Stimulated activated CD4-positive, alpha-beta T cell treated with anti-CD3 and anti-CD28 coated beads, Interleukin-15, amount 100 ng/mL, for 24 hours (primary cell): Measurements from ENCODE around the gene ZNF148.

Experiments
- DNase-seq: peaks from one replicate; pipeline ENCODE4 v3.0.0-alpha.2; 2020

ZNF148 gene

DNA sequence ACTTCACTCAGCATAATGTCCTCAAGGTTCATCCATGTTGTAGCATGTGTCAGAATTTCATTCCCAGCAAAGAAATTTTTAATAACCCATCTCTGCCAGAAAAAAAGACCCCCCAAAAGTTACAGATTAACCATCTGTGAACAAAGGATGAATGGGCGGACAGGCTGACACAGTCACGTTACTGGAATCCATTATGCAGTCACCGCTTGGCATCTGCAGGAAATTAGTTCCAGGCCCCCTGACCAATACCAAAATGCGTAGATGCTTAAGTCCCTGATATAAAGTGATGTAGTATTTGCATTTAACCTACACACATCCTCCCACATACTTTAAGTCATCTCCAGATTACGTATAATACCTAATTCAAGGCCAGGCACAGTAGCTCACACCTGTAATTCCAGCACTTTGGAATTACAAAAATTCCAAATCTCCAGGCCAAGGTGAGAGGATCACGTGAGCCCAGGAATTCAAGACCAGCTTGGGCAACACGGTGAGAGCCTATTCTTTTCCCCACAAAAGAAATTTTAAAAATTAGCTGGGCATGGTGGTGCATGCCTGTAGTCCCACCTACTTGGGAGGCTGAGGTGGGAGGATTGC, 161.1 kb downstream of the ZNF148 start:
- DNase-seq, result no peak

DNA sequence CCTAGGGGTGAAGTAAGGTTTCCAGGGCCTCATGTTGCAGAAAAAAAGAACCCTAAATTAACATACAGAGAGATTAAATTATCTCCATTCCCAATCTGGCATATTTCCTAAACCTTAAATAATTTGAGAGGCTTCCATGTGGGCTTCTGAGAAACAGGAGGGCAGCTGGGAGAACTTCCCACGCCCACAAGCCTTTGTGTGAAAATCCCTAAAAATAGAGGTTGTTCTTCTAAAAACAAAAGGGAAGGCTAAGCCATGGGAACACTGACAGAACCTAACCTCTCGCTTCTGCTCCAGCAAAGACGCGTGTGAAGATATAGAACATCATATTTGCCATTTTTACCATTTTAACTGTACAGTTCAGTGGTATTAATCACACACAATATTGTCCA, 161.8 kb downstream of the ZNF148 start:
- DNase-seq, result no peak

DNA sequence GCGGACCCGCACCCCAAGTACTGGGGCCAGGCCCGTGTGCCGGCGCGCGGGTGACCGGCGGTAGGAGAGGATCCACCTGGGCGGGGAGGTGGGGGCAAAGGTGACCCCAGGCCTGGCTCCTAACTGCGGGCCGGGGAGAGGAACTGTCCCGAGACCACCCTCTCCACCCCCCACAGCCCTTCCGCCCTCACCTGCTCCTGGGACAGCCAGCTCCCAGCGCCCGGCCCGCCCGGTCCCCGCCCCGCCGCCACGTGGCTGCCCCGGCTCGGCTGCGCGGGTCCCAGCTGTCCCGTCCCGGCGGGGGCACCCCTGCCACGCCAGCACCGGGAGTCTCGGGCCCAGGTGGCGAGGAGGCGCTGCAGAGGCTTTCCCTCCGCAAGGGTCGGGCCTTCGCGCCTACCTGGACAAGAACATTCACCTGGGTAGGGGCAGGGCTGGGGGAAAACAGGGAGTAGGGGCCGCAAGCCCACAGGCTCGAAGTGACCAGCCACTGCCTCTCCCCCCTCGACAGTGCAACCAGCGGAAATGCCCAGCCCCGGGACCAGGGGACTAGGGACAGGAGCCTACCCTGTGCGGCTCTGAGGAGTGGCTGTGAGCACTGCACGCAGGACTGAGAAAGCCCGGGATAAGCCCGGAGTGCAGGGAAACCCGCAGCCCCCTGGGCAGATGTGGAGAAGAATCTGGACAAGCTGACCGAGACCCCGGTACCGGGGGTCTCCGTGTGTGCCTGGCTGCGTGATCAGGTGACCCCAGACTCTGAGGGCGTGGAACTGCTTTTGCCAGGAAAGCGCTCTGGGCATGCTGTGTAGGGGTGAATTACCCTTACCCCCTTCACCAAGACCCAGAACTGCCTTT, 162.4 kb downstream of the ZNF148 start, which contains the start of gene SLC12A8:
Gene SLC12A8, minus strand, starts transcription at position 240 of the 855 bp plus-strand sequence. CDS start 1,399 bp downstream, outside the sequence.
- peak; percentile 22 for DNase-seq

DNA sequence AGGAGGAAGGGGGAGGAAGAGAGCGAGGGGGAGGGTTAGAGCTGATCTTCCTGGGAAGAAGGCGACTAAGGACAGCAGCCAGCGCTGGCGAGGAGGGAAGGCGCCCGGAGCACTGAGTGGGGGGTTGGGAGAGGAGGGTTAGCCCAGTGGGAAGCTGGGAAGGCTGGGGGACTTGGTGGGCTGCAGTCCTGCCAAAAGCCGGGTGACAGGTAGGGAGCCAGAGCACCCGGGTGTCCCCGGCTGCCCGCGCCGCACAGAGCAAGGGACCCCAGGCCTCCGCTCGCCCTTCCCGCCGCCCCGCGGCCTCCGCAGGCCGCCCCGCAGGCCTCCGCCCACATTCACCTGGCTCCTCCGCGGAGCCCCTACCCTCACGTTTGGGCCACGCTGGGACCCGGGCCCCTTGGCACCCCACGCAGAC, 163.0 kb downstream of the ZNF148 start:
- DNase-seq, result no peak

DNA sequence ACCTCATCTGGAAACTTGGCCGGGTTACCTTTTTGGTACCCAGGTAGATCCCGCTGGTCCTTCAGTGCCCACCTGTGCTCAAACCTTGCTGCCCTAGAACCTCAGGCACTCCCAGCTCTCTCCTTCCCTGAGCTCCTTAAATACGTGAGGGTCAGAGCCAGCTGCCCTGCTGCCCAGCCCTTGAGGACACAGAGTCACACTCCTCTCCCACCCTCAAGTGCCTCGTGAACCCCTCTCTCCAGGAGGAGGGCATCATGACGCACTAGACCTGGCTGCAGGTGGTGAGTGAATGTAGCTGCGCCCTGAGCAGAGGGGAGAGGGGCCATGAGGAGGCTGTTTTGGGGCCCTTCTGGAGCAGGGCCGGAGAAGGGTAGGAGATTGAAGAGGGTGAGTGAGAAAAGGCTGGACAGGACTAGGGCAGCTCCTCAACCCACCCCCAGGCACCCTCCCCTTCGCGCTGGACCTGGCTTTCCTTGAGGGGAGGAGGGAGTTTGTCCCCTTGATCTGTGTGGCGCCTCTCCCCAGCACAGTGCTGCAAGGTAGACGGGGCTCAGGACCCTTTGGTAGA, 163.5 kb downstream of the ZNF148 start:
- DNase-seq, result no peak

DNA sequence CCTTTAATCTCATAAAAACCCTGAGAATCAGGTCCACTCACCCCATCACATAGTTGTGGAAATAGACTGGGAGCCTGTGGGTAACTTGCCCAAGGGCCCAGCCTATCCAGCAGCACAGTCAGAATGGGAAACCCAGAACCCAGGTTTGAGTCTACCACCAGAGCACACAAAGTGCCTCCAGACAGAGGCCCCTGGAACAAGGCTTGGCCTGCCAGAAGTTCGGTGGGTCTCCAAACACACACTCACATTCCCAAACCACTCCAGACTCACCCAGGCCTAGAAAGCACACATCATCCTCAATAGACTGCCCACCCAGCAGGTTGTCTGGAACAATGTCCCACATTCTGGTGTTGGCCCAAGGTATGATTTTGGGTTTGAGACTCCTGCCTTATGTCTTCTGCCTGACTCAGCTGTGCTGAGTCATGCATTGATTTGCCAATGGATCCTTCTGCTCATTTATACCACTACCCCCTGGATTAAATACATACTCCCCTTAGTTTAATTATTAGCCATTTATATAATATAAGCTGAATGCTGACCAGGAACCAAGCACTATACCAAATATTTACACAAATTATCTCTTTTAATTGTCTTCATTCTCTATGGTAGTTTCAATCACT, 167.1 kb downstream of the ZNF148 start:
- no peak for DNase-seq

DNA sequence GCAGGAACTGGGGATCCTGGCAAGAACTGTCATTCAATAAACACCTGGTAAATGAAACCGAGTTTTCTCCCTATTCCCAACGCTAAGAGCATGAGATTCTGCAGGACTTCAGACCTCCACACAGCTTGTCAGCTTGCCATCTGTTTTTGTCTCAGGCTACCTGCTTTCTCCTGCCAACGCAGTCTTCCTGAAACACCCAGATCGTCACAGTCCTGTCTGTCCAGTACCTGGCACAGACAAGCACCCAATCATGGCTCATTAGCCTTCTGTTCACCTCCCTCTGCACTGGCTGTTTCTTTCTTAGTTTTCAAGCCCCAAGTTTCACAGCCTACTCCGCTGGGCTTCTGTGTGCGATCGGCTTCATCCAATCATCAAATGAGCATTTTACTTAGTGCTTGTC, 167.6 kb downstream of the ZNF148 start:
- DNase-seq, result no peak

DNA sequence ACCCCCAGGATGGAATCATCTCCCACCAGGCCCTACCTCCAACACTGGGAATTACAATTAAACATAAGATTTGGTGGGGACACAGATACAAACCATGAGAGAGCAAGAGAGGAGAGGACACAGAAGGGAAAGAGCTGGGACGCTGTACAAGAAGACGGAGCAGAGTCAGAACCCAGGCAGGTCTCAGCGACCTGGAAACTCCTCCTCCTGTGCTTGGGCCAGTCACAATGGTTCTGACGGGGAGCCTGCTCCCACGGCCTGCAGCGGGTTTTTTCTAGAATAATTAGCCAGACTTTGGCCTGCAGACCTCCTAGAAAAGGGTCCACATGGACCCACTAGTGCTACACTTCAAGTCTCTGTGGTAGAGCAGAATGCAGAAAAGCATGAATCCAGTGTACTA, 168.2 kb downstream of the ZNF148 start:
- DNase-seq, result no peak

DNA sequence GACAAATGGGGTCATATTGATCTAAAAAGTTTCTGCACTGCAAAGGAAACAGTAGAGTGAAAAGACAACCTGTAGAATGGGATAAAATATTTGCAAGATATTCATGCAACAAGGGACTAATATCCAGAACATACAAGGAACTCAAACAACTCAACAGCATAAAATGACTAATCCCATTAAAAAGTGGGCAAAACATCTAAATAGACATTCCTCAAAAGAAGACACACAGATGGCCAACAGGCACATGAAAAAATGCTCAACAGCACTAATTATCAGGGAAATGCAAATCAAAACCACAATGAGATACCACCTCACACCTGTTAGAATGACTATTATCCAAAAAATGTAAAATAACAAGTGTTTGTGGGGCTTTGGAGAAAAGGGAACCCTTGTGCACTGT, 171.4 kb downstream of the ZNF148 start:
- DNase-seq, result no peak

DNA sequence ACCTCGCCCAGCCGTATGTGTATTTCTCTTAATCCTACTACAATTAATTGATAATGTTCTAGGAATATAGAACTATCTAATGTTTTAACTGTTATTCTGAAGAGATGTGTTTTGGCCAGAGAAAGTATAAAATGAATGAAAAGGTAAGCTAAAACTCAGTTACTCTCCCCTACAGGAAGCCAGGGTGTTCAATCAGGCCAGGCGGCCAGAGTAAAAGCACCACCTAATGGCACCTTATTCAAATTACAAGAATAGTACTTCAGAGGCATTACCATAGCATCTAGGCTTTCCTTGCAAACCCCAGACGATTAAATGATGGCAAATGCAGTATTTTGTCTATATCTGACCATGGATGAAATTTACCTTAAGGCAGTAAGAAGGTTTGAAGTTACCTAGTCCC, 172.9 kb downstream of the ZNF148 start:
- no peak for DNase-seq

DNA sequence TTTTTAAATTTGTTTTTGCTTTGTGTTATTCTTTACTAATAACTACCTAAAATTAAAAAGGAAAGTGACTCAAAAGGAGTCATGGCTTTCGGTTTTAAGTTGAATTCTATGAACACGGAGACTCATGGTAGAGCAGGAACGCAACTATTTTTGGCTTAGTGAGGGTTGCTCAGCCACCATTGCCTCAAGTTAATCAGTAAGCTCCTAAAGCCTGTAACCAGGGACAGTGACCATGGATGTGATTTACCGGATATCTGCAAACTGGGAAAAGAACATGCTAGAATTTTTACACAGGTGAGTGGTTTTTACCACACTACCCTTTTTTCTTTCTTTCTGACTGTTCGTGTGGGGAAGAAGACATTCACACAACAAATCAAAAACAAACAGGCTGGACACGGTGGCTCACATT, 174.4 kb downstream of the ZNF148 start:
- no peak for DNase-seq

DNA sequence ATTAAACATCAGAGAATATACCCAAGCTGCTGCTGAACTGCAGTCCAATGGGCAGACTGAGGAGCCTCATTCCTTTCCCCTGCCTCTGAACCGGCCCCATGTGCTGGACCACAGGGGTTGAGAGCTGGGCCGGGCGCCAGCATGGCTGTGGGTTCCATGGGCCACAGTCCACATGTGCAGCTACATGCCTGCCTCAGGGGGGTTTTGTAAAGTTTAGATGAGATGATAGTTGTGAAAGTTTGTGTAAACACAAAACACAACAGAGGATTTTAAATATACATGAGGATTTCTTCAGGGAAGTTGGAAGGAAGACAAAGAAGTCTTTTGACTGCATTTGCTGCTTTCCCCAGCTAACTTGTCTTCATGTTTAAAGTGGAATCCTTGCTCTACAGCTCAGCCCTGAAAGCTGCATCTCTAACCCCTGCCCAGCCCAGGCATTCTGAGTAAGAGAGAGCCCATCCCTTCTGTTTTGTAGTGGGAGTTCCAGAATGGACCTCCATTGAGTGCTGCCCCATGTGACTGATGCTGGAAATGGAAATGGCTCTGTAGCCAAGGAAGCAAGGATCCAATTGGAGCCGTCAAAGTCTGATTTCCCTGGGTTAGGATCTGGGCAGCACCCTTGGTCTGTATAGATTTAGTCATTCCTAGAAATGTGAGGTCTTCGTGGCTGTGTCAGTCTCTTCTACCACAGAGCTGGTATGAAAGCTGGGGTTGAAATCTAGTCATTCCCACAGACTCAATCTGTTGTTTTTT, 180.1 kb downstream of the ZNF148 start:
- DNase-seq, result no peak

DNA sequence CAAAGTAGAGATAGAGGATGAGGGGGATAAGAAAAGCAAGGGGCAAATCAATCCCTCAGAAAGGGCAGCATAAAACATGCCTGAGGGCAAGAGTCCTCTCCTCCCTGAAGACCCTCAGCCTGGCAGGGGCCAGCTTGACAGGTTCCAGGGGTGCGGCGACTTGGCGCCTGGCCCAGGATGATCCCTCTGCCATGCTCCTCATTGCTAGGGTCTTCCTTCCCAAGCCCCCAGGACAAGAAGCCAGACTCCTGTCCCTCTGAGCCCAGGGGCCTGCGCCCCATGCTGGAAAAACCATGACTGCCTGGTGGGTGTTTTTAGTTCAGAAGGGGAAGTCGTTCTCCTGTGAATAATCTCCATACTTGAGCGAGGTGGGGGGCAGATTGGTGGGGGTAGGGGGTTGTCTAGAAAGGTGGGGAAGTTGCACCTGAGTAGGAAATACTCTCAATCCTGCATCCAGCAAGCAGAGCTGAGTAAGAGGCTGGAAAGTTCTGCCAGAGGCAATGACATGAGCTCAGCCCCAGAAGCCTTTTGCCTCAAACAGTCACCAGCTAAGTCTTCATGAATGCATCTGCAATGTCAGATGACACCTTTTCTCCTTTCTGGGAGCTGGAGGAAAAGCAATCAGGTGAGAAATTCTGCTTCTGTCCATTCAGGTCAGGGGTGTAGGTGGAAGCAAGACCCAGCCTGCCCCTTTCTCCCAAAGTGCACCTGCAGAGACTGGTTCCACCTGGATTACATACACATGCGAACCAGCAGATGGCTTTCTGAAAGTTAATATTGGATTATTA, 180.9 kb downstream of the ZNF148 start:
- no peak for DNase-seq

DNA sequence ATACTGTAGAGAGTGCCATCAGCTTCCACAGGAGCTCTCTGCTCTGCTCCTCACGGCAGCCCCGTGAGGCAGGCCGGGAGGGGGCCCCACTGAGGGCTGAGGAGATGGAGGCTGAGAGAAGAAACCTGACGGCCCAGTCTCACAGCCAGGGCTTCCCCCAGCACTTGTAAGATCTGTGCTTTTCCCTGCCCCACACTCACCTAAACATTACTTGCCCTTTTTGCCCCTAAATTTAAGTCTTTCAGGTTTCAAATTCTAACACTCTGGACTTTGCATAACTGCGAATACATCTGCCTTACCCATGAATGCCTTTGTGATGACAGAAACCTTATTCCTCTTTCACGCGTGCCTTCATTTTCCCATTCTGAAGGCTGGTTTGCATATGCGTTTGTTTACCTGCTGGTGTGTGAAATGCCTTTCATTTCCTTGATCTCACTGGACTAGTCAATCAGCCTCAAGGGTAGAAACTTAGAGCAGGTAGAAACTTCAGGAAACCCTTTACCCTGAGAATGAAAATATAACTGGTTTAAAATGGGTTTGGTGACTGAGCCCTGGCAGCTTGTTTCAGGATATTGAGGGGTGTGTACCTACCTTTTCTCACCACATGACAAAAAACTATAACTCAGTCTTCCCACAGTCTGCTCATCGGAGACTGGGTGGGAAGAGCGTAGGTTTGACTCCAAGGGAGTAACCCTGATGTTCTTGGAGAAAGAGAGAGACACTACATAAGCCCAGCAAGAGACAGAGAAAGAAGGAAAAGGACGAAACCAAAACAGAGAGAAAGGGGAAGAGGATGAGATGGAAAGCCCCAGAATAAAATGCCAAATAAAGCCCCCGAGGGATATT, 182.7 kb downstream of the ZNF148 start:
- no peak for DNase-seq

DNA sequence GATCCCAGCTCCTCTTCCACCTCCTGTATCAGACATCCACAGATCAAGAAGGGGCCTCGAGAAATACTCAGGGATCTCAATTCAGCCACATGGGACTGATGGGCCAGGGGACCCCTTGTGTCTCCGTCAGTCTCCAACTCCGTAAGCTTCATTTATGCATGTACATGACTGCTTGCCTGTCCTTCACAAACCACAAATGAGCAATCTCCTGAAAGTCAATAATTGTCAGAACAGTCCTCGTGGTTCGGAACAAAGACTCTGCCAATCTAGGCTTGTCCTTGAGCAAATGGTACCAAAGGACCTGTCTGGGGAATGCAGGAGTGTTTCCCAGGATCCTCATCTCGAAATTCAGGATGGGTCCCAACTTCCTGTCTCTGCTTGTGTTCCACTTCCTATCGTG, 183.4 kb downstream of the ZNF148 start:
- no peak for DNase-seq

DNA sequence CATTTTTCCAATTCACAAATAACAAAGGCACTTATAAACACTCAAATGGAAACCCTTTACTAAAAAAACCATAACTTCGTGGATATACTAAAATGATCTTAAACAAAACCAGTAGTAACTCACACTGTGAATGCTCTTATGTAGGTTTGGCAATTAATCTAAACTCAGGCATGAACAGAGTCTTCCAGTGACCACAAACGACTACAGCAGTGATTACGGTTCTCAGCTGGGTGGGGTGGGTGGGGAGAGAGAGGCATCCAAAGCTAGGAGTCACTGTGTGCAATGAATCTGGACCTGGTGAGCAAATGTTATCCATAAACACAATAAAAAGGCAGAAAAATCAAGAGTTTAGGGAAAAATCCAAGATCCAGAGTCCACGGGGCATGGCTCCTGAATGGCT, 183.9 kb downstream of the ZNF148 start:
- no peak for DNase-seq

DNA sequence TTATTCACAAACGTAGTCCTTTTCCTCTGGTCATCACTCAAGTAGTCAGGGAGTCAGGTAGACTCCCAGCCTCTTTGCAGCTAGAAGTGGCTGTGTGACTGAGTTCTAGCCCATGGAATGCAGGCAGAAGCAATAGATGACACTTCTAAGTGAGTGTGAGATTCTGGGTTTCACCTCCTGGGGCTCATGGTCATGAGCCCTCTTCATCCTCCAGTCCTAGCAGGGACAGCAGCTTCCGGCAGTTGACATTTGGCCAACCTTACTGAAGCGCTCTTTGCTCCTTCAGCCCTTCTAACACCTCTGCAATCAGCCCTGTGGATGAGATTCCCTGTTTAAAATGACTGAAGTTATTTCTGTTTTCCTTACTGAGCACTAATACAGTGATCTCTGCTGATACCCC, 184.3 kb downstream of the ZNF148 start:
- no peak for DNase-seq

DNA sequence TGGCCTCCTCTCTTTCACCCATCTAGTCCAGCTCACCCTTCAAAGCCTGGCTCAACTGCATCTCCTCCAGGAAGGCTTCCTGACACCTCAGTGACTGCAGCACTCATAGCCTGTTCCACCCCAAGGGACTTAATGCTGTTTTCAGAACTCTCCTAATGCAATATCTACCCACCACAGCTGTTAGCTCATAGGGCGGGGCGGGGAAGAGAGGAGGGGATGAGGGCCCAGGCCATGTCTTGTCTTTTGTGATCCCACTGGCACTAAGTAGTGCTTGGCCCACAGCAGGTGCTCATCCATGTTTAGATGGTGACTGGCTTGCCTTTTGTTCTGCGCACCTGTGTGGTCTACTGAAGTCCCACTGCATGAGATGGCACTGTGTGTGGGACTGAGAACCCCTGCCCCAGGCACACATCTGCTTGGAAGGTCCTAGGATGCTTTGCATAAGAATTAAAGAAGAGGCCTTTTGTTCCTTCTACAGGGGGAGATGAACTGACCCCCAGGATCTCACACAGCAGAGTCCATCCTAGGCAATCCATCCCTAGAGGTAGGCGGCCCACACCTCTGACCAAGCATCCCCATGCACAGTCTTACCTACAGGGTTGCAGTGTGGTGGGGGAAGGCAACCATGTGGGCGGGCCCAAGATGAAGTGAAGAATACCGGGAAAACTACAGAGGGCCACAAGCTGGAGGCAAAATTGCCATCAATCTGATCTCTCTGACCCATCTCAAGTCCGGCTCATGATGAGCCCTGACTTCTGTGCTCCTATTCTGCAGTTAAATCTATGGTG, 185.6 kb downstream of the ZNF148 start:
- DNase-seq, result no peak

DNA sequence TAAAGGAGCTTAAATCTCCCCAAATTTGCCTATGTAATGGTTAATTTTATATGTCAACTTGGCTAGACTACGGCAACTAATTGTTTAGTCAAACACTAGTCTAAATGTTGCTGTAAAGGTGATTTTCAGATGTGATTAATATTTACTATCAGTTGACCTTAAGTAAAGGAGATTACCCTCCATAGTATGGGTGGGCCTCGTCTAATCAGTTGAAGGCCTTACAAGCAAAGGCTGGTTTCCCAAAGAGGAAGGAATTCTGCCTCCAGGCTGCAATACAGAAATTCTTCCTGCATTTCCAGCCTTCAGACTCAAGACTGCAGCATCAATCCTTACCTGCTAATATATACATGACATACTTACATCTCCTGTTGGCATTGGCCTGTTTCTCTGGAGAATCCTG, 186.2 kb downstream of the ZNF148 start:
- no peak for DNase-seq

DNA sequence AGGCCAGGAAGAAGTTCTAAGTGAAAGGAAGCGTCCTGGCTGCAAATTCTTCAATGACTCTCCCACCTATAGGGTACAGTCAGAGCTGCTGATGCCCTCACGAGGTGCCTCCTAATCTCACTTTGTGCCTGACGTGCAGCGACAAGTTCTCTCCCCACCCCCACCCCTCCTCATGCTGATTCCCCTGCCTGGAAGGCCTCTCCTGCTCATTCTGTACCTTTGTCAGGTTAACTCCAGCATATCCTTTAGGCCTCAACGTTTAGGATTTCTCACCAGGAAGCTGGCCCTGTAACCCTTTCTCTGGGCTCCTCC, 187.6 kb downstream of the ZNF148 start:
- no peak for DNase-seq
